ENCODE measurements around the gene NRG3. TPM values are rescaled to one million over a fixed set of nuclear protein-coding genes. Genes with fewer than 3 reads are reported as not detected.

The NRG3 gene
- total RNA-seq, 1 experiment from 2014 or later: not detected

GRCh38 chr10:82468453-82468852, 593.5 kb downstream of the NRG3 start (continued):
- no peak for TF ChIP-seq REST (IDR thresholded peaks at IDR 0.05; ENCODE audit: low read depth)
- TF ChIP-seq TCF7L2 (IDR thresholded peaks at IDR 0.05; ENCODE audit: borderline replicate concordance, extremely low read depth, insufficient read depth, insufficient read length): no peak
- no peak for TF ChIP-seq ELF1 (IDR thresholded peaks at IDR 0.05; ENCODE audit: borderline replicate concordance, low read depth)

GRCh38 chr10:82472406-82473335, 597.7 kb downstream of the NRG3 start:
- Histone ChIP-seq H3K36me3 (ENCODE audit: control insufficient read depth in 1 of 2, insufficient read depth in 2 of 2, low read length in 2 of 2) (no peaks in the 10 kb centered on the region), H3K79me2 (ENCODE audit: insufficient read depth, low read length) (no peaks in the 10 kb centered on the region), H4K20me1 (ENCODE audit: insufficient read depth) (no peaks in the 10 kb centered on the region), H3K27me3 (ENCODE audit: insufficient read depth, low read length) (no peaks in the 10 kb centered on the region), H3K4me1 (ENCODE audit: control insufficient read depth in 1 of 2, insufficient read depth in 2 of 2, low read length in 2 of 2) (no peaks in the 10 kb centered on the region), H3K9me2 (ENCODE audit: insufficient read depth) (no peaks in the 10 kb centered on the region), H3K4me3 (replicated peaks in 1 of 2; ENCODE audit: low read depth in 1 of 2, low read length in 2 of 2) (no peak overlapping the region), H3K27ac (ENCODE audit: low read depth, low read length) (no peak overlapping the region), H3K9ac (ENCODE audit: low read length) (no peak overlapping the region), H3K4me2 (ENCODE audit: low read length) (no peak overlapping the region), H2AFZ (ENCODE audit: low read depth, low read length, poor library complexity, severe bottlenecking) (no peak overlapping the region), H3K9me3 (ENCODE audit: control insufficient read depth in 1 of 2, insufficient read depth in 1 of 2, low read depth in 1 of 2, low read length in 2 of 2) (peaks cover 4 to 24% of the 10 kb centered on the region in 2 experiments; a peak in 3 of 4 replicates)
- ATAC-seq (no peak), DNase-seq (ENCODE audit: low read depth, low spot score) (no peak)
- CTCF ChIA-PET: no interaction called here
- intact Hi-C loops (cut with micrococcal nuclease): no loop called here
- POLR2A ChIA-PET: no interaction called here
- RAD21 ChIA-PET (ENCODE audit: low non-redundant PET in 1 of 2, low total read pairs in 2 of 2, uncharacterized antibody in 2 of 2, unreplicated experiment in 2 of 2): no interaction called here
- no TSS peak for BruUV-seq (replicated peaks)
- TF ChIP-seq YY1 (IDR thresholded peaks at IDR 0.05; ENCODE audit: extremely low read depth, insufficient replicate concordance, low read depth, low read length) (no peak), JUND (IDR thresholded peaks at IDR 0.05) (no peak), FOSL1 (IDR thresholded peaks at IDR 0.05; ENCODE audit: low read depth) (no peak), TCF7L2 (IDR thresholded peaks at IDR 0.05; ENCODE audit: borderline replicate concordance, extremely low read depth, insufficient read depth, insufficient read length) (no peak), RAD21 (IDR thresholded peaks at IDR 0.05; ENCODE audit: low read depth) (no peak), EZH2phosphoT487 (IDR thresholded peaks at IDR 0.05; ENCODE audit: borderline replicate concordance) (no peak), ZBTB33 (IDR thresholded peaks at IDR 0.05; ENCODE audit: extremely low read depth, insufficient replicate concordance, low read length) (no peak), MAX (IDR thresholded peaks at IDR 0.05) (no peak), CTCF (IDR thresholded peaks at IDR 0.05 in 2 of 3, conservative IDR thresholded peaks at IDR 0.05 in 1 of 3; ENCODE audit: borderline replicate concordance in 1 of 3, insufficient read depth in 1 of 3, low read depth in 2 of 3, low read length in 2 of 3) (no peak), EGR1 (IDR thresholded peaks at IDR 0.05; ENCODE audit: low read depth) (no peak), ELF1 (IDR thresholded peaks at IDR 0.05; ENCODE audit: borderline replicate concordance, low read depth) (no peak)
